Activated T-cell treated with anti-CD3 and anti-CD28 coated beads, Interleukin-2, amount 50 U/mL, for 4 hours (primary cell): ENCODE measurements around the gene LRRC31. TPM values are rescaled to one million over a fixed set of nuclear protein-coding genes. Genes with fewer than 3 reads are reported as not detected.

Source experiments
- ATAC-seq, 2 donors: fragments of 200-7000 bp; cut with Tn5 transposase; one replicate each; pipeline ENCODE4 v1.10.0; 2021
- DNase-seq: peaks from one replicate; pipeline ENCODE4 v3.0.0-alpha.2; 2020
- H3K27me3 Mint-ChIP-seq: one replicate; pipeline ENCODE4 v1.8.0; 2021; ENCODE audit warnings: low read depth, mixed read lengths
- H3K36me3 Mint-ChIP-seq: one replicate; pipeline ENCODE4 v1.8.0; 2022; ENCODE audit warnings: mixed read lengths; ENCODE audit not compliant: insufficient read depth
- H3K4me1 Mint-ChIP-seq: one replicate; pipeline ENCODE4 v1.8.0; 2021; ENCODE audit warnings: low read depth, mixed read lengths
- H3K4me3 Mint-ChIP-seq: one replicate; pipeline ENCODE4 v1.8.0; 2021; ENCODE audit warnings: mild to moderate bottlenecking, moderate library complexity, mixed read lengths
- H3K9me3 Mint-ChIP-seq: one replicate; pipeline ENCODE4 v1.8.0; 2021; ENCODE audit warnings: mixed read lengths
- total RNA-seq, 3 donors: library from RNA; stranded (reverse); gene quantifications; one replicate each; pipeline ENCODE4 v1.2.1, GENCODE V29; 2021

LRRC31 gene
- total RNA-seq, 3 donors from 2014 or later: not detected

GRCh38 chr3:169879845-169880575 is 10.3 kb upstream of the LRRC31 start:
- DNase-seq (no peak), ATAC-seq (no peak)
- peaks cover 4% of the 10 kb centered on the region for H3K4me1 Mint-ChIP-seq
- H3K9me3 Mint-ChIP-seq: no peaks in the 10 kb centered on the region
- no peak overlapping the region for H3K4me3 Mint-ChIP-seq
- no peaks in the 10 kb centered on the region for H3K27me3 Mint-ChIP-seq
- H3K36me3 Mint-ChIP-seq: no peaks in the 10 kb centered on the region

GRCh38 chr3:169879013-169879557 is 9.3 kb upstream of the LRRC31 start:
- no peak for ATAC-seq
- H3K36me3 Mint-ChIP-seq: no peaks in the 10 kb centered on the region
- H3K4me3 Mint-ChIP-seq: no peak overlapping the region
- H3K4me1 Mint-ChIP-seq: peaks cover 4% of the 10 kb centered on the region
- H3K27me3 Mint-ChIP-seq: peaks cover 6% of the 10 kb centered on the region
- no peaks in the 10 kb centered on the region for H3K9me3 Mint-ChIP-seq
- DNase-seq: no peak

GRCh38 chr3:169871129-169871886 is 1.6 kb upstream of the LRRC31 start:
- H3K4me1 Mint-ChIP-seq: peaks cover 20% of the 10 kb centered on the region
- DNase-seq: no peak
- peak in 1 of 2 donors; percentile 30 for ATAC-seq

GRCh38 chr3:169868369-169868768 is 1.4 kb downstream of the LRRC31 start:
- DNase-seq (no peak), ATAC-seq (no peak)
- peaks cover 41% of the 10 kb centered on the region for H3K4me1 Mint-ChIP-seq
- no peaks in the 10 kb centered on the region for H3K9me3 Mint-ChIP-seq
- no peak overlapping the region for H3K4me3 Mint-ChIP-seq
- H3K36me3 Mint-ChIP-seq: no peaks in the 10 kb centered on the region
- H3K27me3 Mint-ChIP-seq: peaks cover 5% of the 10 kb centered on the region

More at GRCh38 chr3:169871129-169871886, 1.6 kb upstream of the LRRC31 start:
- H3K36me3 Mint-ChIP-seq: no peaks in the 10 kb centered on the region
- no peak overlapping the region for H3K4me3 Mint-ChIP-seq
- H3K9me3 Mint-ChIP-seq: no peaks in the 10 kb centered on the region
- H3K27me3 Mint-ChIP-seq: peaks cover 10% of the 10 kb centered on the region

GRCh38 chr3:169867584-169868210 is 2.0 kb downstream of the LRRC31 start:
- no peaks in the 10 kb centered on the region for H3K36me3 Mint-ChIP-seq
- no peaks in the 10 kb centered on the region for H3K9me3 Mint-ChIP-seq
- no peak overlapping the region for H3K4me3 Mint-ChIP-seq
- no peak for ATAC-seq
- H3K4me1 Mint-ChIP-seq: peaks cover 42% of the 10 kb centered on the region
- peaks cover 5% of the 10 kb centered on the region for H3K27me3 Mint-ChIP-seq
- no peak for DNase-seq

- H3K4me3 Mint-ChIP-seq: no peak overlapping the region
- peaks cover 7% of the 10 kb centered on the region for H3K27me3 Mint-ChIP-seq
- ATAC-seq (peak; percentile 89 to 90), DNase-seq (peak; percentile 15)
- peaks cover 26% of the 10 kb centered on the region for H3K4me1 Mint-ChIP-seq
- no peaks in the 10 kb centered on the region for H3K36me3 Mint-ChIP-seq
- no peaks in the 10 kb centered on the region for H3K9me3 Mint-ChIP-seq
These were observed 4.5 kb downstream of the LRRC31 start for GRCh38 chr3:169865176-169865767.

- Mint-ChIP-seq H3K4me1 (peaks cover 22% of the 10 kb centered on the region), H3K4me3 (no peak overlapping the region), H3K36me3 (no peaks in the 10 kb centered on the region), H3K27me3 (peaks cover 7% of the 10 kb centered on the region), H3K9me3 (no peaks in the 10 kb centered on the region)
- ATAC-seq (no peak), DNase-seq (no peak)
These were observed 5.5 kb downstream of the LRRC31 start for GRCh38 chr3:169864270-169864669.

- peaks cover 8% of the 10 kb centered on the region for H3K27me3 Mint-ChIP-seq
- no peaks in the 10 kb centered on the region for H3K9me3 Mint-ChIP-seq
- H3K4me3 Mint-ChIP-seq: no peak overlapping the region
These were observed 6.3 kb downstream of the LRRC31 start for GRCh38 chr3:169863458-169863899.

GRCh38 chr3:169861871-169862270 is 7.9 kb downstream of the LRRC31 start:
- no peaks in the 10 kb centered on the region for H3K9me3 Mint-ChIP-seq
- no peaks in the 10 kb centered on the region for H3K36me3 Mint-ChIP-seq
- ATAC-seq (no peak), DNase-seq (no peak)
- peaks cover 12% of the 10 kb centered on the region for H3K27me3 Mint-ChIP-seq
- no peak overlapping the region for H3K4me3 Mint-ChIP-seq
- H3K4me1 Mint-ChIP-seq: peaks cover 22% of the 10 kb centered on the region

More at GRCh38 chr3:169863458-169863899, 6.3 kb downstream of the LRRC31 start:
- H3K36me3 Mint-ChIP-seq: no peaks in the 10 kb centered on the region
- peaks cover 22% of the 10 kb centered on the region for H3K4me1 Mint-ChIP-seq
- DNase-seq (peak; percentile 55), ATAC-seq (peak in 1 of 2 donors; percentile 48)

GRCh38 chr3:169857811-169858210 is 11.9 kb downstream of the LRRC31 start:
- Mint-ChIP-seq H3K36me3 (no peaks in the 10 kb centered on the region), H3K9me3 (no peaks in the 10 kb centered on the region), H3K4me3 (no peak overlapping the region), H3K27me3 (peaks cover 14% of the 10 kb centered on the region), H3K4me1 (no peaks in the 10 kb centered on the region)
- ATAC-seq (no peak), DNase-seq (no peak)

- Mint-ChIP-seq H3K36me3 (no peaks in the 10 kb centered on the region), H3K27me3 (peaks cover 15% of the 10 kb centered on the region), H3K9me3 (no peaks in the 10 kb centered on the region), H3K4me3 (no peak overlapping the region), H3K4me1 (no peaks in the 10 kb centered on the region)
- DNase-seq: no peak
- no peak for ATAC-seq
These were observed 14.2 kb downstream of the LRRC31 start for GRCh38 chr3:169855514-169855913.

GRCh38 chr3:169850618-169851017 is 19.1 kb downstream of the LRRC31 start:
- no peaks in the 10 kb centered on the region for H3K9me3 Mint-ChIP-seq
- H3K4me3 Mint-ChIP-seq: no peak overlapping the region
- peaks cover 13% of the 10 kb centered on the region for H3K27me3 Mint-ChIP-seq
- no peaks in the 10 kb centered on the region for H3K4me1 Mint-ChIP-seq
- no peaks in the 10 kb centered on the region for H3K36me3 Mint-ChIP-seq
- ATAC-seq: no peak
- no peak for DNase-seq

- no peak for ATAC-seq
- Mint-ChIP-seq H3K4me3 (no peak overlapping the region), H3K27me3 (peaks cover 17% of the 10 kb centered on the region), H3K9me3 (no peaks in the 10 kb centered on the region), H3K4me1 (no peaks in the 10 kb centered on the region), H3K36me3 (no peaks in the 10 kb centered on the region)
- no peak for DNase-seq
These were observed 21.0 kb downstream of the LRRC31 start for GRCh38 chr3:169848741-169849140.

GRCh38 chr3:169847896-169848295 is 21.8 kb downstream of the LRRC31 start:
- DNase-seq: no peak
- no peaks in the 10 kb centered on the region for H3K9me3 Mint-ChIP-seq

More at GRCh38 chr3:169847896-169848295, 21.8 kb downstream of the LRRC31 start:
- Mint-ChIP-seq H3K4me3 (no peak overlapping the region), H3K27me3 (peaks cover 12% of the 10 kb centered on the region), H3K4me1 (no peaks in the 10 kb centered on the region), H3K36me3 (no peaks in the 10 kb centered on the region)
- ATAC-seq: no peak
